GM23338 (cell line): ENCODE measurements around the gene ACTG1. TPM values are rescaled to one million over a fixed set of nuclear protein-coding genes. Genes with fewer than 3 reads are reported as not detected.

Source experiments
- ATAC-seq: fragments of 200-7000 bp; cut with Tn5 transposase; 3 replicates; pipeline ENCODE4 v1.9.1; 2020
- DNase-seq: peaks from one replicate; pipeline ENCODE4 v3.0.0-alpha.2; 2015; ENCODE audit warnings: low spot score
- H2AFZ ChIP-seq: fragments of 200-600 bp; sonication (generic); 2 replicates; pipeline ENCODE4 v1.8.0; 2016; ENCODE audit warnings: antibody characterized with exemption, mild to moderate bottlenecking, moderate library complexity
- H3F3A ChIP-seq: fragments of 200-600 bp; sonication (generic); replicated peaks from 2 replicates; pipeline ENCODE4 v1.8.0; 2017; ENCODE audit warnings: antibody characterized with exemption, mixed run types, low read depth
- H3K27ac ChIP-seq: fragments of 200-600 bp; sonication (generic); 2 replicates; pipeline ENCODE4 v1.6.1; 2016; ENCODE audit warnings: low read depth
- H3K27me3 ChIP-seq: fragments of 200-600 bp; sonication (generic); 2 replicates; pipeline ENCODE4 v1.8.0; 2016; ENCODE audit warnings: mild to moderate bottlenecking, mixed run types, moderate library complexity; ENCODE audit not compliant: insufficient read depth
- H3K36me3 ChIP-seq: fragments of 200-600 bp; sonication (generic); 2 replicates; pipeline ENCODE4 v1.8.0; 2016; ENCODE audit warnings: mild to moderate bottlenecking; ENCODE audit not compliant: insufficient read depth
- H3K4me1 ChIP-seq: fragments of 200-600 bp; sonication (generic); 2 replicates; pipeline ENCODE4 v1.8.0; 2016; ENCODE audit warnings: mild to moderate bottlenecking, moderate library complexity; ENCODE audit not compliant: insufficient read depth
- H3K4me2 ChIP-seq: fragments of 200-600 bp; sonication (generic); 2 replicates; pipeline ENCODE4 v1.7.1; 2017; ENCODE audit warnings: mixed run types
- H3K4me3 ChIP-seq: fragments of 200-600 bp; sonication (generic); 2 replicates; pipeline ENCODE4 v1.6.1; 2016; ENCODE audit warnings: mixed run types
- H3K79me2 ChIP-seq: fragments of 200-600 bp; sonication (generic); replicated peaks from 2 replicates; pipeline ENCODE4 v1.8.0; 2017; ENCODE audit warnings: mild to moderate bottlenecking; ENCODE audit not compliant: insufficient read depth
- H3K9me2 ChIP-seq: fragments of 200-600 bp; sonication (generic); 2 replicates; pipeline ENCODE4 v1.8.0; 2017; ENCODE audit not compliant: insufficient read depth
- H4K20me1 ChIP-seq: fragments of 200-600 bp; sonication (generic); replicated peaks from 2 replicates; pipeline ENCODE4 v1.8.0; 2017; ENCODE audit warnings: mild to moderate bottlenecking; ENCODE audit not compliant: insufficient read depth
- H3K27ac Mint-ChIP-seq: 2 replicates; pipeline ENCODE4 v1.8.0; 2020; ENCODE audit warnings: inconsistent platforms, mild to moderate bottlenecking, moderate library complexity, mixed read lengths
- H3K27me3 Mint-ChIP-seq: 3 replicates; pipeline ENCODE4 v1.8.0; 2022; ENCODE audit warnings: low read depth, mild to moderate bottlenecking, moderate library complexity, mixed read lengths, inconsistent platforms; ENCODE audit not compliant: insufficient read depth, poor library complexity
- H3K36me3 Mint-ChIP-seq: 3 replicates; pipeline ENCODE4 v1.8.0; 2021; ENCODE audit warnings: low read depth, mild to moderate bottlenecking, inconsistent platforms, moderate library complexity, mixed read lengths
- H3K4me1 Mint-ChIP-seq: 3 replicates; pipeline ENCODE4 v1.8.0; 2020; ENCODE audit warnings: mild to moderate bottlenecking, inconsistent platforms, mixed read lengths
- H3K4me3 Mint-ChIP-seq: 3 replicates; pipeline ENCODE4 v1.8.0; 2021; ENCODE audit warnings: moderate library complexity, mild to moderate bottlenecking, inconsistent platforms, mixed read lengths
- H3K9me3 Mint-ChIP-seq: 3 replicates; pipeline ENCODE4 v1.8.0; 2020; ENCODE audit warnings: moderate library complexity, mild to moderate bottlenecking, inconsistent platforms, mixed read lengths
- CREB1 ChIP-seq: fragments of 250-450 bp; sonication (Bioruptor Pico); IDR thresholded peaks from 2 replicates; pipeline ENCODE4 v1.5.0; 2020; ENCODE audit warnings: low read depth, mild to moderate bottlenecking, moderate library complexity
- ETS1 ChIP-seq: IDR thresholded peaks from 2 replicates; pipeline ENCODE4 v1.6.1; 2016; ENCODE audit warnings: antibody characterized with exemption
- EZH2 ChIP-seq: fragments of 200-600 bp; sonication (generic); IDR thresholded peaks from one replicate; pipeline ENCODE4 v1.8.0; 2017; ENCODE audit warnings: antibody characterized with exemption, mild to moderate bottlenecking, low read depth; ENCODE audit not compliant: unreplicated experiment
- EZH2phosphoT487 ChIP-seq: fragments of 200-600 bp; sonication (generic); IDR thresholded peaks from one replicate; pipeline ENCODE4 v1.8.1; 2018; ENCODE audit warnings: antibody characterized with exemption; ENCODE audit not compliant: unreplicated experiment
- JUNB ChIP-seq: IDR thresholded peaks from one replicate; pipeline ENCODE4 v1.6.1; 2016; ENCODE audit warnings: antibody characterized with exemption; ENCODE audit not compliant: unreplicated experiment
- NANOG ChIP-seq: IDR thresholded peaks from 2 replicates; pipeline ENCODE4 v1.6.1; 2016; ENCODE audit warnings: antibody characterized with exemption, borderline replicate concordance
- POLR2AphosphoS5 ChIP-seq: IDR thresholded peaks from 2 replicates; pipeline ENCODE4 v1.6.1; 2016; ENCODE audit warnings: antibody characterized with exemption, low read depth
- STAT1 ChIP-seq: IDR thresholded peaks from one replicate; pipeline ENCODE4 v1.6.1; 2016; ENCODE audit warnings: antibody characterized with exemption; ENCODE audit not compliant: unreplicated experiment
- ZNF114 ChIP-seq: fragments of 250-450 bp; sonication (Bioruptor Pico); IDR thresholded peaks from 2 replicates; pipeline ENCODE4 v1.5.0; 2020; ENCODE audit warnings: mild to moderate bottlenecking, moderate library complexity
- ZNF331 ChIP-seq: fragments of 250-450 bp; sonication (Bioruptor Pico); IDR thresholded peaks from 2 replicates; pipeline ENCODE4 v1.5.0; 2020; ENCODE audit warnings: low read depth, mild to moderate bottlenecking, moderate library complexity
- polyA plus RNA-seq: library from polyadenylated mRNA; unstranded; fragments of >200 nt; fragmentation: Nextera tagmentation; extraction: Ambion mirVana; gene quantifications from 2 replicates; pipeline ENCODE4 v1.2.1, GENCODE V29; 2016
- total RNA-seq: library from RNA; depleted of rRNA; stranded (reverse); fragments of >200 nt; shearing (Covaris generic); gene quantifications from 2 replicates; pipeline ENCODE4 v1.2.3, GENCODE V29; 2014
- TF ChIP-seq, protein P1 (sequence below): IDR thresholded peaks from one replicate; pipeline ENCODE4 v1.6.1; 2018; ENCODE audit warnings: antibody characterized with exemption; ENCODE audit not compliant: unreplicated experiment
- TF ChIP-seq, protein P2 (sequence below): fragments of 250-450 bp; sonication (Bioruptor Pico); IDR thresholded peaks from 2 replicates; pipeline ENCODE4 v1.5.0; 2020; ENCODE audit warnings: mild to moderate bottlenecking, moderate library complexity
- TF ChIP-seq, protein P3 (sequence below), 2 experiments: fragments of 200-600 bp in 1 of 2; sonication (generic) in 1 of 2; conservative IDR thresholded peaks; 2 replicates each; pipeline versions ENCODE4 v1.5.1 to v1.6.1; 2016 to 2017; ENCODE audit warnings: antibody characterized with exemption in 2 of 2, low read depth in 2 of 2, mild to moderate bottlenecking in 2 of 2, moderate library complexity in 1 of 2

Gene ACTG1
- total and polyA plus RNA-seq, 2 experiments from 2014 or later: 1,867 to 4,739 TPM

GRCh38 chr17:81553616-81554181, 41.1 kb upstream of the ACTG1 start:
- TF ChIP-seq ZNF331 (CRISPR knock-in tag) (no peak), NANOG (no peak), EZH2 (no peak), CREB1 (CRISPR knock-in tag) (no peak), ZNF114 (no peak), ETS1 (no peak), STAT1 (no peak), JUNB (no peak), POLR2AphosphoS5 (no peak), EZH2phosphoT487 (no peak)
- TF ChIP-seq, protein P1, sequence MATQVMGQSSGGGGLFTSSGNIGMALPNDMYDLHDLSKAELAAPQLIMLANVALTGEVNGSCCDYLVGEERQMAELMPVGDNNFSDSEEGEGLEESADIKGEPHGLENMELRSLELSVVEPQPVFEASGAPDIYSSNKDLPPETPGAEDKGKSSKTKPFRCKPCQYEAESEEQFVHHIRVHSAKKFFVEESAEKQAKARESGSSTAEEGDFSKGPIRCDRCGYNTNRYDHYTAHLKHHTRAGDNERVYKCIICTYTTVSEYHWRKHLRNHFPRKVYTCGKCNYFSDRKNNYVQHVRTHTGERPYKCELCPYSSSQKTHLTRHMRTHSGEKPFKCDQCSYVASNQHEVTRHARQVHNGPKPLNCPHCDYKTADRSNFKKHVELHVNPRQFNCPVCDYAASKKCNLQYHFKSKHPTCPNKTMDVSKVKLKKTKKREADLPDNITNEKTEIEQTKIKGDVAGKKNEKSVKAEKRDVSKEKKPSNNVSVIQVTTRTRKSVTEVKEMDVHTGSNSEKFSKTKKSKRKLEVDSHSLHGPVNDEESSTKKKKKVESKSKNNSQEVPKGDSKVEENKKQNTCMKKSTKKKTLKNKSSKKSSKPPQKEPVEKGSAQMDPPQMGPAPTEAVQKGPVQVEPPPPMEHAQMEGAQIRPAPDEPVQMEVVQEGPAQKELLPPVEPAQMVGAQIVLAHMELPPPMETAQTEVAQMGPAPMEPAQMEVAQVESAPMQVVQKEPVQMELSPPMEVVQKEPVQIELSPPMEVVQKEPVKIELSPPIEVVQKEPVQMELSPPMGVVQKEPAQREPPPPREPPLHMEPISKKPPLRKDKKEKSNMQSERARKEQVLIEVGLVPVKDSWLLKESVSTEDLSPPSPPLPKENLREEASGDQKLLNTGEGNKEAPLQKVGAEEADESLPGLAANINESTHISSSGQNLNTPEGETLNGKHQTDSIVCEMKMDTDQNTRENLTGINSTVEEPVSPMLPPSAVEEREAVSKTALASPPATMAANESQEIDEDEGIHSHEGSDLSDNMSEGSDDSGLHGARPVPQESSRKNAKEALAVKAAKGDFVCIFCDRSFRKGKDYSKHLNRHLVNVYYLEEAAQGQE: no peak
- TF ChIP-seq, protein P2, sequence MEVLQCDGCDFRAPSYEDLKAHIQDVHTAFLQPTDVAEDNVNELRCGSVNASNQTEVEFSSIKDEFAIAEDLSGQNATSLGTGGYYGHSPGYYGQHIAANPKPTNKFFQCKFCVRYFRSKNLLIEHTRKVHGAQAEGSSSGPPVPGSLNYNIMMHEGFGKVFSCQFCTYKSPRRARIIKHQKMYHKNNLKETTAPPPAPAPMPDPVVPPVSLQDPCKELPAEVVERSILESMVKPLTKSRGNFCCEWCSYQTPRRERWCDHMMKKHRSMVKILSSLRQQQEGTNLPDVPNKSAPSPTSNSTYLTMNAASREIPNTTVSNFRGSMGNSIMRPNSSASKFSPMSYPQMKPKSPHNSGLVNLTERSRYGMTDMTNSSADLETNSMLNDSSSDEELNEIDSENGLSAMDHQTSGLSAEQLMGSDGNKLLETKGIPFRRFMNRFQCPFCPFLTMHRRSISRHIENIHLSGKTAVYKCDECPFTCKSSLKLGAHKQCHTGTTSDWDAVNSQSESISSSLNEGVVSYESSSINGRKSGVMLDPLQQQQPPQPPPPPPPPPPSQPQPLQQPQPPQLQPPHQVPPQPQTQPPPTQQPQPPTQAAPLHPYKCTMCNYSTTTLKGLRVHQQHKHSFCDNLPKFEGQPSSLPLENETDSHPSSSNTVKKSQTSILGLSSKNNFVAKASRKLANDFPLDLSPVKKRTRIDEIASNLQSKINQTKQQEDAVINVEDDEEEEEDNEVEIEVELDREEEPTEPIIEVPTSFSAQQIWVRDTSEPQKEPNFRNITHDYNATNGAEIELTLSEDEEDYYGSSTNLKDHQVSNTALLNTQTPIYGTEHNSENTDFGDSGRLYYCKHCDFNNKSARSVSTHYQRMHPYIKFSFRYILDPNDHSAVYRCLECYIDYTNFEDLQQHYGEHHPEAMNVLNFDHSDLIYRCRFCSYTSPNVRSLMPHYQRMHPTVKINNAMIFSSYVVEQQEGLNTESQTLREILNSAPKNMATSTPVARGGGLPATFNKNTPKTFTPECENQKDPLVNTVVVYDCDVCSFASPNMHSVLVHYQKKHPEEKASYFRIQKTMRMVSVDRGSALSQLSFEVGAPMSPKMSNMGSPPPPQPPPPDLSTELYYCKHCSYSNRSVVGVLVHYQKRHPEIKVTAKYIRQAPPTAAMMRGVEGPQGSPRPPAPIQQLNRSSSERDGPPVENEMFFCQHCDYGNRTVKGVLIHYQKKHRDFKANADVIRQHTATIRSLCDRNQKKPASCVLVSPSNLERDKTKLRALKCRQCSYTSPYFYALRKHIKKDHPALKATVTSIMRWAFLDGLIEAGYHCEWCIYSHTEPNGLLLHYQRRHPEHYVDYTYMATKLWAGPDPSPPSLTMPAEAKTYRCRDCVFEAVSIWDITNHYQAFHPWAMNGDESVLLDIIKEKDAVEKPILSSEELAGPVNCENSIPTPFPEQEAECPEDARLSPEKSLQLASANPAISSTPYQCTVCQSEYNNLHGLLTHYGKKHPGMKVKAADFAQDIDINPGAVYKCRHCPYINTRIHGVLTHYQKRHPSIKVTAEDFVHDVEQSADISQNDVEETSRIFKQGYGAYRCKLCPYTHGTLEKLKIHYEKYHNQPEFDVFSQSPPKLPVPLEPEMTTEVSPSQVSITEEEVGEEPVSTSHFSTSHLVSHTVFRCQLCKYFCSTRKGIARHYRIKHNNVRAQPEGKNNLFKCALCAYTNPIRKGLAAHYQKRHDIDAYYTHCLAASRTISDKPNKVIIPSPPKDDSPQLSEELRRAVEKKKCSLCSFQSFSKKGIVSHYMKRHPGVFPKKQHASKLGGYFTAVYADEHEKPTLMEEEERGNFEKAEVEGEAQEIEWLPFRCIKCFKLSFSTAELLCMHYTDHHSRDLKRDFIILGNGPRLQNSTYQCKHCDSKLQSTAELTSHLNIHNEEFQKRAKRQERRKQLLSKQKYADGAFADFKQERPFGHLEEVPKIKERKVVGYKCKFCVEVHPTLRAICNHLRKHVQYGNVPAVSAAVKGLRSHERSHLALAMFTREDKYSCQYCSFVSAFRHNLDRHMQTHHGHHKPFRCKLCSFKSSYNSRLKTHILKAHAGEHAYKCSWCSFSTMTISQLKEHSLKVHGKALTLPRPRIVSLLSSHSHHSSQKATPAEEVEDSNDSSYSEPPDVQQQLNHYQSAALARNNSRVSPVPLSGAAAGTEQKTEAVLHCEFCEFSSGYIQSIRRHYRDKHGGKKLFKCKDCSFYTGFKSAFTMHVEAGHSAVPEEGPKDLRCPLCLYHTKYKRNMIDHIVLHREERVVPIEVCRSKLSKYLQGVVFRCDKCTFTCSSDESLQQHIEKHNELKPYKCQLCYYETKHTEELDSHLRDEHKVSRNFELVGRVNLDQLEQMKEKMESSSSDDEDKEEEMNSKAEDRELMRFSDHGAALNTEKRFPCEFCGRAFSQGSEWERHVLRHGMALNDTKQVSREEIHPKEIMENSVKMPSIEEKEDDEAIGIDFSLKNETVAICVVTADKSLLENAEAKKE (CRISPR knock-in tag): no peak
- TF ChIP-seq, protein P3, sequence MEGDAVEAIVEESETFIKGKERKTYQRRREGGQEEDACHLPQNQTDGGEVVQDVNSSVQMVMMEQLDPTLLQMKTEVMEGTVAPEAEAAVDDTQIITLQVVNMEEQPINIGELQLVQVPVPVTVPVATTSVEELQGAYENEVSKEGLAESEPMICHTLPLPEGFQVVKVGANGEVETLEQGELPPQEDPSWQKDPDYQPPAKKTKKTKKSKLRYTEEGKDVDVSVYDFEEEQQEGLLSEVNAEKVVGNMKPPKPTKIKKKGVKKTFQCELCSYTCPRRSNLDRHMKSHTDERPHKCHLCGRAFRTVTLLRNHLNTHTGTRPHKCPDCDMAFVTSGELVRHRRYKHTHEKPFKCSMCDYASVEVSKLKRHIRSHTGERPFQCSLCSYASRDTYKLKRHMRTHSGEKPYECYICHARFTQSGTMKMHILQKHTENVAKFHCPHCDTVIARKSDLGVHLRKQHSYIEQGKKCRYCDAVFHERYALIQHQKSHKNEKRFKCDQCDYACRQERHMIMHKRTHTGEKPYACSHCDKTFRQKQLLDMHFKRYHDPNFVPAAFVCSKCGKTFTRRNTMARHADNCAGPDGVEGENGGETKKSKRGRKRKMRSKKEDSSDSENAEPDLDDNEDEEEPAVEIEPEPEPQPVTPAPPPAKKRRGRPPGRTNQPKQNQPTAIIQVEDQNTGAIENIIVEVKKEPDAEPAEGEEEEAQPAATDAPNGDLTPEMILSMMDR (conservative IDR thresholded peaks at IDR 0.05; ENCODE audit: low read depth in 2 of 2): no peak
- peaks cover 23% of the 10 kb centered on the region for H3K27me3 Mint-ChIP-seq
- peaks cover 41% of the 10 kb centered on the region for H3K36me3 Mint-ChIP-seq
- H3K27ac Mint-ChIP-seq: peak overlapping the region; percentile 94
- Histone ChIP-seq H3K4me3 (peak overlapping the region; percentile 99), H3F3A (peaks cover 15% of the 10 kb centered on the region), H3K9me2 (no peaks in the 10 kb centered on the region), H3K4me2 (peak overlapping the region; percentile 97), H3K27ac (peak overlapping the region; percentile 61; the same call in 1 of the 2 replicates), H2AFZ (no peak overlapping the region), H3K27me3 (no peaks in the 10 kb centered on the region), H4K20me1 (no peaks in the 10 kb centered on the region; the same call in 1 of the 2 replicates), H3K79me2 (peaks cover 23% of the 10 kb centered on the region), H3K4me1 (peaks cover 8% of the 10 kb centered on the region; the same call in 1 of the 2 replicates), H3K36me3 (no peaks in the 10 kb centered on the region; the same call in 1 of the 2 replicates)
- H3K9me3 Mint-ChIP-seq: no peaks in the 10 kb centered on the region
- H3K4me3 Mint-ChIP-seq: peak overlapping the region; percentile 89
- ATAC-seq (no peak), DNase-seq (no peak)
- H3K4me1 Mint-ChIP-seq: peaks cover 22% of the 10 kb centered on the region
